ENCODE results near the gene IGSF23. TPM values are rescaled to one million over a fixed set of nuclear protein-coding genes. Genes with fewer than 3 reads are reported as not detected.

The IGSF23 gene
- total RNA-seq, 1 experiment from 2014 or later = not detected

- Histone ChIP-seq H2BK20ac (ENCODE audit: low read depth, low read length, poor library complexity, severe bottlenecking) (no peak overlapping the region), H4K91ac (ENCODE audit: insufficient read length, low read depth, low read length) (no peak overlapping the region), H4K20me1 (ENCODE audit: control insufficient read depth, insufficient read depth, insufficient read length) (no peaks in the 10 kb centered on the region), H3K9me3 (ENCODE audit: control insufficient read depth, low read depth, low read length) (no peaks in the 10 kb centered on the region), H2BK5ac (ENCODE audit: insufficient read length, low read length) (no peak overlapping the region), H3K23me2 (ENCODE audit: insufficient read length, low read depth, low read length, poor library complexity, severe bottlenecking) (no peaks in the 10 kb centered on the region), H4K5ac (ENCODE audit: insufficient read length, low read depth, low read length) (no peak overlapping the region), H3K27ac (ENCODE audit: insufficient read length, low read depth, low read length) (no peak overlapping the region), H3K4ac (ENCODE audit: low read depth, low read length) (no peak overlapping the region), H2BK15ac (ENCODE audit: low read depth, low read length) (no peak overlapping the region), H3K4me1 (ENCODE audit: insufficient read depth, low read length) (no peaks in the 10 kb centered on the region), H3K79me2 (ENCODE audit: insufficient read depth, low read length) (no peaks in the 10 kb centered on the region), H2BK120ac (ENCODE audit: low read depth, low read length, poor library complexity, severe bottlenecking) (no peak overlapping the region), H3K56ac (ENCODE audit: insufficient read length, low read depth, low read length) (no peak overlapping the region), H3K23ac (ENCODE audit: insufficient read length, low read depth, low read length) (no peak overlapping the region), H3K27me3 (ENCODE audit: insufficient read depth, low read length) (no peaks in the 10 kb centered on the region), H4K8ac (replicated peaks; ENCODE audit: insufficient read length, low read depth, low read length) (no peak overlapping the region), H3K4me2 (ENCODE audit: insufficient read depth, insufficient read length, low read length) (no peak overlapping the region), H3K9ac (ENCODE audit: extremely low read depth, insufficient read length, low read length) (no peak overlapping the region), H2BK12ac (ENCODE audit: insufficient read length, low read depth, low read length) (no peak overlapping the region), H3K79me1 (ENCODE audit: insufficient read depth, low read depth, low read length, poor library complexity, severe bottlenecking) (no peaks in the 10 kb centered on the region), H2AFZ (ENCODE audit: low read length) (no peak overlapping the region), H3K14ac (ENCODE audit: insufficient read depth, low read length) (no peak overlapping the region), H3T11ph (ENCODE audit: low read length) (no peak overlapping the region), H2AK5ac (ENCODE audit: insufficient read length, low read length) (no peak overlapping the region), H3K18ac (ENCODE audit: insufficient read length, low read depth, low read length) (no peak overlapping the region)
- no CpG with 5 or more reads among the region's 2 CpGs for WGBS (ENCODE audit: extremely low coverage, insufficient read length, low lambda C conversion rate)
- H3K27me3 Mint-ChIP-seq (ENCODE audit: low read depth) = peaks cover 14% of the 10 kb centered on the region
- no peak overlapping the region for H3K4me3 Mint-ChIP-seq
- H3K36me3 Mint-ChIP-seq (ENCODE audit: insufficient read depth in 1 of 3, low read depth in 3 of 3) = no peaks in the 10 kb centered on the region
- DNase-seq = no peak
- peaks cover 2 to 3% of the 10 kb centered on the region in 2 experiments; a peak in 2 of 5 replicates for H3K9me3 Mint-ChIP-seq
- no peak overlapping the region for H3K27ac Mint-ChIP-seq
- TF ChIP-seq CTCF (conservative IDR thresholded peaks at IDR 0.05) = no peak
- no peaks in the 10 kb centered on the region; a peak in 1 of 4 replicates for H3K4me1 Mint-ChIP-seq
Measured at GRCh38 chr19:44567745-44568144, 45.6 kb upstream of the IGSF23 start.

Measured in H9 (cell line).